Measurements from ENCODE around the gene LGSN. TPM values are rescaled to one million over a fixed set of nuclear protein-coding genes. Genes with fewer than 3 reads are reported as not detected.
A peak's percentile ranks its signal among the peaks of the same experiment; 100 is the strongest.

Gene LGSN
- polyA plus RNA-seq, 2 of the 4 experiments (the other 2 are of a cell fraction), result 11.2 to 39.2 TPM

- FAIRE-seq, result no peak
- no peak overlapping the region for H3K4me2 ChIP-seq
- POLR2A ChIA-PET, result no interaction called here
- H3K4me1 ChIP-seq, result peaks cover 33% of the 10 kb centered on the region
- H3K9me3 ChIP-seq, result no peaks in the 10 kb centered on the region; the same call in 2 of the 3 replicates
- no peak for DNase-seq (ENCODE audit: low read depth in 1 of 2, low spot score in 1 of 2)
- 89% methylated on average over 4 of the region's 4 CpGs for WGBS (ENCODE audit: missing lambda C conversion rate)
- no peak overlapping the region for H3K27ac ChIP-seq
- CTCF ChIA-PET, result no interaction called here
- no peak for TF ChIP-seq HOXB13 (CRISPR knock-in tag; IDR thresholded peaks at IDR 0.05; ENCODE audit: low read depth)
- TF ChIP-seq TFCP2L1 (CRISPR knock-in tag; IDR thresholded peaks at IDR 0.05), result no peak
- peak; percentile 20 to 57; a peak in 3 of 4 replicates for TF ChIP-seq CEBPB (IDR thresholded peaks at IDR 0.05)
- no peak for TF ChIP-seq SMC3 (IDR thresholded peaks at IDR 0.05)
- no peak for TF ChIP-seq FOXS1 (CRISPR knock-in tag; IDR thresholded peaks at IDR 0.05)
- no peak for TF ChIP-seq KDM1A (IDR thresholded peaks at IDR 0.05; ENCODE audit: low read depth)
- no peak for ATAC-seq
- H3K4me3 ChIP-seq, result no peak overlapping the region
These were observed 35.8 kb upstream of the LGSN start for GRCh38 chr6:63355632-63356031.

GRCh38 chr6:63353286-63353630 is 33.5 kb upstream of the LGSN start:
- H3K27ac ChIP-seq, result peak overlapping the region; percentile 12 to 79; a peak in 4 of 6 replicates
- no peak for FAIRE-seq
- H3K4me3 ChIP-seq, result no peak overlapping the region

GRCh38 chr6:63352544-63353285 is 32.9 kb upstream of the LGSN start:
- peak in 1 of 2 experiments; percentile 57 for DNase-seq (ENCODE audit: low read depth in 1 of 2, low spot score in 1 of 2)
- H3K9me3 ChIP-seq, result no peaks in the 10 kb centered on the region
- peak overlapping the region; percentile 31 to 79; a peak in 4 of 6 replicates for H3K27ac ChIP-seq
- H3K4me3 ChIP-seq, result no peak overlapping the region
- H3K4me1 ChIP-seq, result peaks cover 61% of the 10 kb centered on the region
- peak; percentile 83 to 89 for ATAC-seq
- TF ChIP-seq RFX5 (IDR thresholded peaks at IDR 0.05) (no peak), BCL3 (IDR thresholded peaks at IDR 0.05) (no peak), RAD21 (conservative IDR thresholded peaks at IDR 0.05 in 1 of 2, IDR thresholded peaks at IDR 0.05 in 1 of 2) (peak; percentile 83 to 94), USF2 (IDR thresholded peaks at IDR 0.05) (no peak), HES2 (IDR thresholded peaks at IDR 0.05) (no peak), SMC3 (IDR thresholded peaks at IDR 0.05) (peak; percentile 77), JUNB (IDR thresholded peaks at IDR 0.05) (no peak), ZC3H11A (IDR thresholded peaks at IDR 0.05) (no peak), CTCF (IDR thresholded peaks at IDR 0.05) (peak; percentile 60), ESRRA (IDR thresholded peaks at IDR 0.05; ENCODE audit: borderline replicate concordance, low read length) (no peak), ZFP36 (IDR thresholded peaks at IDR 0.05; ENCODE audit: borderline replicate concordance, partially characterized antibody) (no peak)
- 58% methylated on average over 7 of the region's 7 CpGs for WGBS (ENCODE audit: missing lambda C conversion rate)
- no peak for FAIRE-seq
- ChIA-PET POLR2A (no interaction called here), CTCF (interaction anchor here (0.5 to 2.5 kb wide), 32 partner anchors 9 to 450 kb away, joined by 3 to 16 read pairs (median 4); partner anchors contain the start of gene PHF3)
- peak overlapping the region; percentile 22 for H3K4me2 ChIP-seq

More at GRCh38 chr6:63353286-63353630, 33.5 kb upstream of the LGSN start:
- ChIA-PET CTCF (interaction anchor here (0.6 to 2.5 kb wide), 28 partner anchors 8 to 449 kb away, joined by 3 to 16 read pairs (median 4); partner anchors contain the start of gene PHF3), POLR2A (no interaction called here)
- Histone ChIP-seq H3K4me2 (peak overlapping the region; percentile 22), H3K9me3 (no peaks in the 10 kb centered on the region), H3K4me1 (peaks cover 55% of the 10 kb centered on the region)
- WGBS (ENCODE audit: missing lambda C conversion rate), result 83% methylated on average over 1 of the region's 1 CpG
- ATAC-seq, result no peak
- no peak for TF ChIP-seq CBX8 (IDR thresholded peaks at IDR 0.05)
- no peak for TF ChIP-seq BCL3 (IDR thresholded peaks at IDR 0.05)
- no peak for TF ChIP-seq MAX (IDR thresholded peaks at IDR 0.05)
- no peak for TF ChIP-seq JUN (IDR thresholded peaks at IDR 0.05)
- TF ChIP-seq TFCP2L1 (CRISPR knock-in tag; IDR thresholded peaks at IDR 0.05), result no peak
- no peak for TF ChIP-seq KDM1A (IDR thresholded peaks at IDR 0.05; ENCODE audit: low read depth)
- no peak for DNase-seq (ENCODE audit: low read depth in 1 of 2, low spot score in 1 of 2)
